SK-N-SH treated with all-trans-retinoic acid at 6 μM for 48 hours (cell line): ENCODE measurements around the gene SLC16A10.

Experiments used
- ATAC-seq: fragments of 200-7000 bp; cut with Tn5 transposase; 3 replicates; pipeline ENCODE4 v1.9.1; 2020; ENCODE audit warnings: mild to moderate bottlenecking, moderate library complexity
- ARNTL ChIP-seq: fragments of 450-650 bp; formaldehyde crosslinking; IDR thresholded peaks from 2 replicates; pipeline ENCODE4 v1.5.0; 2020; ENCODE audit warnings: low read depth, mild to moderate bottlenecking, moderate library complexity, borderline replicate concordance
- BACH2 ChIP-seq: fragments of 250-450 bp; sonication (Bioruptor Pico); IDR thresholded peaks from 2 replicates; pipeline ENCODE4 v1.9.0; 2021; ENCODE audit warnings: mild to moderate bottlenecking, borderline replicate concordance
- CSDC2 ChIP-seq: fragments of 250-450 bp; sonication (Bioruptor Pico); IDR thresholded peaks from 2 replicates; pipeline ENCODE4 v1.5.0; 2020; ENCODE audit warnings: mild to moderate bottlenecking, moderate library complexity
- CSRNP3 ChIP-seq: fragments of 250-450 bp; sonication (Bioruptor Pico); IDR thresholded peaks from 2 replicates; pipeline ENCODE4 v1.5.1; 2021; ENCODE audit warnings: mild to moderate bottlenecking, moderate library complexity
- ESRRG ChIP-seq: fragments of 250-450 bp; sonication (Bioruptor Pico); IDR thresholded peaks from 2 replicates; pipeline ENCODE4 v1.6.1; 2021; ENCODE audit warnings: mild to moderate bottlenecking
- GLIS3 ChIP-seq: fragments of 250-450 bp; sonication (Bioruptor Pico); IDR thresholded peaks from 2 replicates; pipeline ENCODE4 v1.5.0; 2020; ENCODE audit warnings: mild to moderate bottlenecking, moderate library complexity
- OSR1 ChIP-seq: fragments of 250-450 bp; sonication (Bioruptor Pico); IDR thresholded peaks from 2 replicates; pipeline ENCODE4 v1.8.0; 2022; ENCODE audit warnings: moderate library complexity, mild to moderate bottlenecking, inconsistent platforms
- PATZ1 ChIP-seq: fragments of 250-450 bp; sonication (Bioruptor Pico); IDR thresholded peaks from 2 replicates; pipeline ENCODE4 v1.8.0; 2020; ENCODE audit warnings: mild to moderate bottlenecking, moderate library complexity, borderline replicate concordance
- POU6F1 ChIP-seq: fragments of 250-450 bp; sonication (Bioruptor Pico); IDR thresholded peaks from 2 replicates; pipeline ENCODE4 v1.8.0; 2021; ENCODE audit warnings: low read depth, mild to moderate bottlenecking, moderate library complexity, borderline replicate concordance
- PPARA ChIP-seq: fragments of 250-450 bp; sonication (Bioruptor Pico); IDR thresholded peaks from 2 replicates; pipeline ENCODE4 v1.5.0; 2020; ENCODE audit warnings: mild to moderate bottlenecking, borderline replicate concordance
- SNAI2 ChIP-seq: fragments of 250-450 bp; sonication (Bioruptor Pico); IDR thresholded peaks from 2 replicates; pipeline ENCODE4 v1.5.0; 2020; ENCODE audit warnings: mild to moderate bottlenecking, moderate library complexity
- TCF4 ChIP-seq: fragments of 250-450 bp; sonication (Bioruptor Pico); IDR thresholded peaks from 2 replicates; pipeline ENCODE4 v1.8.0; 2021; ENCODE audit warnings: mild to moderate bottlenecking, moderate library complexity, borderline replicate concordance
- TOX ChIP-seq: fragments of 250-450 bp; sonication (Bioruptor Pico); IDR thresholded peaks from 2 replicates; pipeline ENCODE4 v1.8.0; 2021; ENCODE audit warnings: mild to moderate bottlenecking, moderate library complexity, borderline replicate concordance
- TSHZ2 ChIP-seq: fragments of 250-450 bp; sonication (Bioruptor Pico); IDR thresholded peaks from 2 replicates; pipeline ENCODE4 v1.5.0; 2020; ENCODE audit warnings: mild to moderate bottlenecking, moderate library complexity
- ZC3H10 ChIP-seq: fragments of 250-450 bp; sonication (Bioruptor Pico); IDR thresholded peaks from 2 replicates; pipeline ENCODE4 v1.5.1; 2021; ENCODE audit warnings: mild to moderate bottlenecking, moderate library complexity
- ZFP3 ChIP-seq: fragments of 250-450 bp; sonication (Bioruptor Pico); IDR thresholded peaks from 2 replicates; pipeline ENCODE4 v1.5.0; 2020; ENCODE audit warnings: mild to moderate bottlenecking, moderate library complexity
- ZFP30 ChIP-seq: fragments of 450-650 bp; formaldehyde crosslinking; IDR thresholded peaks from 2 replicates; pipeline ENCODE4 v1.5.0; 2022; ENCODE audit warnings: mild to moderate bottlenecking, moderate library complexity
- ZNF565 ChIP-seq: fragments of 450-650 bp; formaldehyde crosslinking; conservative IDR thresholded peaks from 2 replicates; pipeline ENCODE4 v1.5.0; 2020; ENCODE audit warnings: low read depth, mild to moderate bottlenecking, moderate library complexity
- ZNF70 ChIP-seq: fragments of 450-650 bp; formaldehyde crosslinking; IDR thresholded peaks from 2 replicates; pipeline ENCODE4 v1.5.0; 2020; ENCODE audit warnings: mild to moderate bottlenecking, moderate library complexity
- ZNF8 ChIP-seq: fragments of 450-650 bp; formaldehyde crosslinking; IDR thresholded peaks from 2 replicates; pipeline ENCODE4 v1.5.0; 2020; ENCODE audit warnings: mild to moderate bottlenecking, moderate library complexity

The SLC16A10 gene

GRCh38 chr6:111278731-111279130 lies 191.4 kb downstream of the SLC16A10 start:
- ATAC-seq = no peak
- TF ChIP-seq OSR1 (CRISPR knock-in tag) (no peak), ZNF565 (no peak), ZC3H10 (CRISPR knock-in tag) (no peak), ZNF8 (CRISPR knock-in tag) (no peak), CSDC2 (CRISPR knock-in tag) (no peak), CSRNP3 (CRISPR knock-in tag) (no peak), TOX (CRISPR knock-in tag) (no peak), PATZ1 (no peak), BACH2 (CRISPR knock-in tag) (no peak), TCF4 (CRISPR knock-in tag) (no peak), ZFP3 (CRISPR knock-in tag) (no peak), ZFP30 (CRISPR knock-in tag) (no peak), ZNF70 (no peak), TSHZ2 (no peak), ARNTL (CRISPR knock-in tag) (no peak), ESRRG (CRISPR knock-in tag) (no peak), GLIS3 (CRISPR knock-in tag) (no peak), PPARA (CRISPR knock-in tag) (no peak), POU6F1 (CRISPR knock-in tag) (no peak)

GRCh38 chr6:111280445-111280955 lies 193.2 kb downstream of the SLC16A10 start:
- no peak for TF ChIP-seq OSR1 (CRISPR knock-in tag)
- no peak for TF ChIP-seq ZNF70
- no peak for TF ChIP-seq BACH2 (CRISPR knock-in tag)
- TF ChIP-seq CSDC2 (CRISPR knock-in tag) = no peak
- no peak for TF ChIP-seq GLIS3 (CRISPR knock-in tag)
- no peak for TF ChIP-seq SNAI2 (CRISPR knock-in tag)
- no peak for TF ChIP-seq ESRRG (CRISPR knock-in tag)
- ATAC-seq = no peak
